T-helper 9 cell (primary cell): ENCODE measurements around the gene PAOX.

Experiments
- DNase-seq: peaks from one replicate; pipeline ENCODE4 v3.0.0-alpha.2; 2020
- total RNA-seq, 2 donors: gene quantifications; one replicate each; lab custom pipeline; 2026; lab: John Stamatoyannopoulos, UW

PAOX gene
- total RNA-seq, result 0.97 to 1.3 reads per million in 2 donors

GRCh38 chr10:133379152-133379800 is at the start of gene PAOX:
Gene PAOX, plus strand, starts transcription at chr10:133379262. Its CDS starts 55 bp downstream, at chr10:133379317.
- DNase-seq, result peak; percentile 54

GRCh38 chr10:133329491-133330202 is 49.4 kb upstream of the PAOX start:
- peak; percentile 90 for DNase-seq

GRCh38 chr10:133332936-133333699 is 45.9 kb upstream of the PAOX start:
- no peak for DNase-seq

DNA sequence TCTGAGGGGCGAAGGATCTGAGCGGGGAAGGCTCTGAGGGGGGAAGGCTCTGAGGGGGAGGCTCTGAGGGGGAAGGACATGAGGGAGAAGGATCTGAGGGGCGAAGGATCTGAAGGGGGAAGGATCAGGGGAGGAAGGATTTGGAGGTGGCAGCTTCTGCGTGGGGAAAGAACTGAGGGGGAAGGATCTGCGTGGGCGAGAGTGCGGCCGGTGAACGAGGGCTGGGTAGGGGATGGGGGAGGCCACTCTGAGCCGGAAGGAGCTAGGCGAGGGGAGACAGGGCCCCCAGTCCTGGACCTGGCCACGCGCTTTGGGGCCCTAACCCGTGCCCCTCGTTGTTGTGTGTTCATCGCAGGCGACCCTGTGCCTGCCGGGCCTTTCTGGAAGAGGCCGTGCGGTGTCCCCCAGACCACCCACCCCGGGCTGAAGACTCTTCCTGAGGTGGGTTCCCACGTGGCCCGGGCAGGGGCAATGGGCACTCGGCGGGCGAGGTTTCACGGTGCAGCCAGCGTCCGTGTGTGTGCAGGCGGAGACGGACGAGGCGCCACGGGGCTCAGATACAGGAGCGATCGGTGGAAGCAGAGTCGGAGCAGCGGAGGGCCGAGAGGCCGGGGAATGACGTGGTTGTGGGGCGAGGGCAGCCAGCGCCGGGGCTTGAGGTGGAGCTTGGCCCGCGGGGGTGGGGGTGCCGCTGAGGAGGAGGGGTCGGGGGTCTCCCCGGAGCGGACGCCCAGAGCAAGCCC is 44.4 kb upstream of the PAOX start:
- peak; percentile 30 for DNase-seq

DNA sequence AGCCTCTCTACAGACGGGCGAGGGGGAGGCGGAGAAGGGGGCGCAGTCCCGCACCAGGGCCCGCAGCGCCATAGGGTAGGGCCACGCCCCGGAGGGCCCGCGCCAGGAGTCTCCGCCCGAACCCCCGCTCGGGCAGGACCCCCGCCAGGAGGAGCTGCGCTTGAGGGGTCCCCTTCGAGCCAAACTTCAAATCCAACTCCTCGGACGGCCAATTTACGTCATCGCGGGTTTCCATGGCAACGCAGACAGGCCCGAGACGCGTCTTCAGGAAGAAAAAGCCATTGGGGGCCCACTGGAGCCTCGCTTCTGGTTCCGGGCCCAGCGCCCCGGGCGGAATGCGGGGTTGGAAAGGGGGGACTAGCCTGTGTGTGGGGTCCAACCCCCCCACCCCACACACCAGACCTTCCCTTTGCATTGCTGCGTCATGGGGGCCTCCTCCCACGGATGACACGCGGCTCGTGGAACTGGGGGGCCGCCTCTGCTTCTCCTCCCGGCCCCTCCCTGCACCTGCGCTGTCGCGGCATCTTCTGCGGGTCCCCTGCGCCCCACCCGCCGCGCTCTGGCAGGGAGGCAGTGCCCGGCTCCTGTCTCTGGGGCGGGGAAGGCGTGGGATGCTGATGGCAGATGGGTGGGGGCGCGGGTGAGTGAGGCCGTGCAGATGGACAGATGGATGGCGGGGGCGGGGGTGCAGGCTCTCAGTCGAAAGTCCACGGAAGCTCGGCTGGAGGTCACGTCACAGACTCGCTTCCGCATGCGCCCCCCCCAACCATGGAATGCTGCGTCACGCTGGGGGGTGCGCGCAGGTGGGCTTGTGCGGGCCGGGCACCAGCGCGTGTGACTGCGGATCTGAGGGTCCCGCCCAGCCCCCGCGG is 43.6 kb upstream of the PAOX start:
- peak; percentile 91 for DNase-seq

GRCh38 chr10:133336118-133336576 is 42.9 kb upstream of the PAOX start:
- DNase-seq, result peak; percentile 26

DNA sequence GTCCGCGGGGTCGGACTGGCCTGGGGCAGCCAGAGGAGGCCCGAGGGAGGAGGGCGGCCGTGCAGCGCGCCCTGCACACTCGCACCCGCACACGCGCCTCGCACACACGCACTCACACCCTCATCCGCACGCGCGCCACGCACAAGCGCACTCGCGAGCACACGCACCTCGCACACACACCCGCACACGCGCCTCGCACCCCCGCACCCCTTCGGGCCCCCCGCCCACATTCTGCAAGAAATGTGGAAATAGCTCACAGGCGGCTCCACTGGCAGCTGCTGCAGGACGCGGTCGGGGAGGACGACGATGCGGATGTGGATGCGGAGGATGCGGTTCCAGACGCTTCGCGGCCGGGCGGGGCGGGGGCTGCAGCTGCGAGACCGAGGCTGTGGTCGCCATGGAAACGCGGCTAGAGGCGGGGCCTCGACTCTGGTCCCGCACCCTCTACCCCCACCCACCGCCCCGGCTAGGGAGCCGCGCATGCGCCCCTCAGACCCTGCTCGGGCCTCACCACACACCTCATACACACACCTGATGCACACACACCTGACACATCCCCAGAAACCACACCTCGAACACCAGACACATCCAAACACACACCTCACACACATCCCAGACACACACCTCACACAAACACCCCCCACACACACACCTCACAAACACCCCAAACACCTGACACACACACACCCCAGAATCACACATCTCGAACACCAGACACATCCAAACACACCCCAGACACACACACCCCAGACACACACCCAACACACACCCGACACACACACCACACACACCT is 42.3 kb upstream of the PAOX start, which contains the start of gene CALY:
Gene CALY, minus strand, starts transcription at position 320 of the 793 bp plus-strand sequence. CDS start 7,907 bp downstream, outside the sequence.
- DNase-seq, result peak; percentile 95

DNA sequence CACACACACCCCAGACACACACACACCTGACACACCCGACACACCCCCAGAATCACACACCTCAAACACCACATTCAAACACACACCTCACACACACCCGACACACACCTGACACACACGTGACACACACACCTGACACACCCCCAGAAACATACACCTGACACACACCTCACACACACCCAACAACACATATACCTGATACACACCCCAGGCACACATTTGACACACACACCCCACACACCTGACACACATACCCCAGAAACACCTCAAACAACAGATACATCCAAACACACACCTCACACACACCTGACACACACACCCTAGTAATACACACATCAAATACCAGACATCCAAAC is 41.7 kb upstream of the PAOX start:
- no peak for DNase-seq

DNA sequence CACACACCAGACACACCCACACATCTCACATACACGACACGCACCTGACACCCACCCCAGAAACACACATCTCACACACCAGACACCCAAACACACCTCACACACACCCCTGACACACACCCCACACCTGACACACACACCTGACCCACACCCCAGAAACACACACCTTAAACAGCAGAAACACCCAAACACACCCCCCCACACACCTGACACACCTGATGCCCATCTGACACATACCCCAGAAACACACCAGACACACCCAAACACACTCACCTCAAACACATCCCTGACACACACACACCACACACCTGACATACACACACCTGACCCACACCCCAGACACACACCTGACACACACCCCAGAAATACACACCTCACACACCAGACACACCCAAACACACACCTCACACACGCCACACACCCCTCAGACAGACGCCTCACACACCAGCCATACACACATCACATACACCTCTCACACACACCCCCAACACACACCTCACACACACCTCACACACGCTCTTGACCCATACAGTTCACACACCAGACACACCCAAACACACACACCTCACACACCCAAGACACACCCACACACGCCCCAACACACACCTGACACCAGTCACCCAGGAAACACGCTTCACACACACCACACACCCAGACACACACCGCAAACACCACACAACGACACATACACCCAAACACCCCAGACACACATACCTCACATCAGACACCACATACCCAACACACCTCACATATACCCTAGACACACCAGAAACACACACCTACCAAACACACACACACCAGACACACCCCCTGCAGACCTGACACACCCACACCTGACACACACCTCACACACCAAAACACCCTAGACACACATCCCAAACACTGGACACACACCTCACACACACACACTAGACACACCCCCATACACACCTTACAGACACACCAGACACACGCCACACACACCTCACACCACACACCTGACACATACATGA is 40.7 kb upstream of the PAOX start:
- no peak for DNase-seq

DNA sequence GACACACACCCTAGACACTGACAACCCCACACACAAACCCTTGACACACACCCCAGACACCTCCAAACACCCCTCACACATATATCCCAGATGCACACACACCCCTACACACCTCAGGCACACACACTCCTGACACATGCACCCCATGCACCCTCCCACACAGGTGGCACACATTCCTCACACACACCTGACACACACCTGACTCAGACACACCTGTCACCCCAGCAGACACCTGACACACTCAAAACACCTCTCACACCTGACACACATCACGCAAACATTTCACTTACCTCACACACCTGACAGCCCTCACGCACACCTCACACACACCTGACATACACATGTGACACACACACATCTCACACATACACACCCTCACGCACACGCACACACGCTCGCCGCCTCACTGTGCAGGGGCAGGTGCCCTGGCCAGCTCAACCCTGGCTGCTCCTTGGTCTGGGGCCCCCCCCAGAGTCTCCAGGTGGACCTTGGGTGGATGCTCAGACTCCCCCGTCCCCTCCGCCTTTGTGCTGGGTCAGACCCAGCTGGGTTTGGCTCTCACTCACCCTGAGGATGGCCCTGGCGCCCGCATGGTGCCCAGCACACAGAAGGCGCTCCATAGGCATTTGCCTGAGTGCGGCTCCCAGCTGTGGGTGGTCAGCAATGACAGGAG is 39.2 kb upstream of the PAOX start:
- DNase-seq, result no peak

DNA sequence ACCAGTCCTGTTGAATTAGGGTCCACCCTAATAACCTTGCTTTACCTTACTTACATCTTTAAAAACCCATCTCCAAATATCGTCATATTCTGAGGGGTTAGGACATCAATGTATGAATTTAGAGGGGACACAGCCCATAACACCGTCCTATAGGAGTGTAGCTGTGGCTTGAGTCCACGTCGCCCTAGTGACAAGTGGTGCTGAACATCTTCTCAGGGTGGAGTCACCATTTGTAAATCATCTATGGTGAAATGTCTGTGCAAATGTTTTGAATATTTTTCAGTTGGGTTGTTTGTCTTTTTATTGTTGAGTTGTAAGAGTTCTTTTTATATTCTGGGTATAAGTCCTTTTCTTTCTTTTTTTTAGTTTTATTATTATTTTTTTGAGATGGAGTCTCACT is 37.1 kb upstream of the PAOX start:
- no peak for DNase-seq

- DNase-seq, result no peak
These were observed 36.1 kb upstream of the PAOX start for GRCh38 chr10:133342942-133343341.

DNA sequence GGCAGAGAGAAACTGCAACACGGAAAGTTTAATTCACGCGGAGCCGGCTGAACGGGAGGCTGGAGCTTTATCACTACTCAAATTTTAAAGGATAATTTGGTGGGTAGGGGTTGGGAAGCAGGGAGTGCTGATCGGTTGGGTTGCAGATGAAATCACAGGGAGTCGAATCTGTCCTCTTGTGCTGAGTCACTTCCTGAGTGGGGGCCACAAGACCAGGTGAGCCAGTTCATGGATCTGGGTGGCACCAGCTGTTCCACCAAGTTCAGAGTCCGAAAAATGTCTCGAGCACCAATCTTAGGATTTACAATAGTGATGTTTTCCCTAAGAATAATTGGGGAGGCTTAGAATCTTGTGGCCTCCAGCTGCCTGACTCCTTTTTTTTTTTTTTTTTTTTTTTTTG is 35.5 kb upstream of the PAOX start:
- no peak for DNase-seq

GRCh38 chr10:133344236-133344635 is 34.8 kb upstream of the PAOX start:
- no peak for DNase-seq

- no peak for DNase-seq
These were observed 32.6 kb upstream of the PAOX start for GRCh38 chr10:133346413-133346812.

- no peak for DNase-seq
These were observed 31.1 kb upstream of the PAOX start for GRCh38 chr10:133347710-133348517.

GRCh38 chr10:133349160-133349568 is 29.9 kb upstream of the PAOX start:
- no peak for DNase-seq

GRCh38 chr10:133349577-133350011 is 29.5 kb upstream of the PAOX start:
- no peak for DNase-seq
